Midbrain (tissue), 1 donor: ENCODE results near the gene ADAMTSL4.
"Not testable (repeated sequence)": the region's sequence is repeated elsewhere in the genome, so short reads cannot be mapped to it uniquely, and the experiment has no call there.

ENCODE experiments used
- DNase-seq: peaks from one replicate; lab custom pipeline; 2025; lab: John Stamatoyannopoulos, UW

The ADAMTSL4 gene

GRCh38 chr1:150596095-150596892 is 47.1 kb downstream of the ADAMTSL4 start:
- DNase-seq: no peak

GRCh38 chr1:150596976-150597375 is 47.8 kb downstream of the ADAMTSL4 start:
- DNase-seq: no peak

- not testable (repeated sequence) for DNase-seq
Observed at GRCh38 chr1:150598346-150598745, 49.1 kb downstream of the ADAMTSL4 start.

GRCh38 chr1:150601540-150601939 is 52.3 kb downstream of the ADAMTSL4 start:
- no peak for DNase-seq

GRCh38 chr1:150602372-150602771 is 53.2 kb downstream of the ADAMTSL4 start:
- DNase-seq: not testable (repeated sequence)

GRCh38 chr1:150603711-150604110 is 54.5 kb downstream of the ADAMTSL4 start:
- no peak for DNase-seq

- DNase-seq: no peak
Observed at GRCh38 chr1:150604226-150604588, 55.0 kb downstream of the ADAMTSL4 start.

GRCh38 chr1:150605451-150605731 is 56.2 kb downstream of the ADAMTSL4 start:
- not testable (repeated sequence) for DNase-seq

- no peak for DNase-seq
Observed at GRCh38 chr1:150606463-150607142, 57.4 kb downstream of the ADAMTSL4 start.

- no peak for DNase-seq
Observed at GRCh38 chr1:150609732-150610131, 60.5 kb downstream of the ADAMTSL4 start.
